PFSK-1 (cell line): Measurements from ENCODE around the gene PSMA2.

Experiments
- POLR2AphosphoS5 ChIP-seq: IDR thresholded peaks from 2 replicates; pipeline ENCODE4 v1.6.1; 2012; ENCODE audit warnings: low read depth, mild to moderate bottlenecking, control low read depth, low read length, moderate library complexity
- REST ChIP-seq, 2 experiments: IDR thresholded peaks; 2 replicates each; pipeline versions ENCODE4 v1.6.1 to v1.8.0; 2011 to 2012; ENCODE audit warnings: low read depth in 2 of 2, low read length in 2 of 2, control low read depth in 1 of 2, inconsistent platforms in 1 of 2, mild to moderate bottlenecking in 1 of 2, moderate library complexity in 1 of 2; ENCODE audit not compliant: insufficient read depth in 1 of 2
- SIN3A ChIP-seq: IDR thresholded peaks from 2 replicates; pipeline ENCODE4 v1.6.1; 2012; ENCODE audit warnings: mild to moderate bottlenecking, low read length, moderate library complexity, borderline replicate concordance; ENCODE audit not compliant: insufficient read depth

- TF ChIP-seq REST (IDR thresholded peaks at IDR 0.05; ENCODE audit: insufficient read depth in 1 of 2, low read depth in 2 of 2, low read length in 2 of 2) (no peak), POLR2AphosphoS5 (no peak), SIN3A (no peak)
Measured at GRCh38 chr7:42869131-42870020, 62.6 kb downstream of the PSMA2 start.
